H1 (cell line): ENCODE measurements around the gene GUF1. TPM values are rescaled to one million over a fixed set of nuclear protein-coding genes. Genes with fewer than 3 reads are reported as not detected.

ENCODE experiments used
- ATF2 ChIP-seq: IDR thresholded peaks from 2 replicates; pipeline ENCODE4 v1.6.1; 2012; ENCODE audit warnings: low read length, inconsistent platforms
- CHD1 ChIP-seq: IDR thresholded peaks from 2 replicates; pipeline ENCODE4 v1.6.1; 2012; ENCODE audit warnings: low read depth, low read length, improper control_type of control experiment
- CHD2 ChIP-seq: IDR thresholded peaks from 2 replicates; pipeline ENCODE4 v1.6.1; 2012; ENCODE audit warnings: low read length, improper control_type of control experiment
- CHD7 ChIP-seq: fragments of 300-600 bp; sonication (generic); IDR thresholded peaks from 2 replicates; pipeline ENCODE4 v1.7.1; 2012; ENCODE audit warnings: low read length, moderate library complexity, mild to moderate bottlenecking, inconsistent platforms; ENCODE audit not compliant: insufficient replicate concordance
- E2F6 ChIP-seq: IDR thresholded peaks from 2 replicates; pipeline ENCODE4 v1.6.1; 2012; ENCODE audit warnings: inconsistent platforms
- GABPA ChIP-seq: IDR thresholded peaks from 2 replicates; pipeline ENCODE4 v1.6.1; 2011; ENCODE audit warnings: mild to moderate bottlenecking, low read length, moderate library complexity, borderline replicate concordance; ENCODE audit not compliant: insufficient read depth
- HDAC2 ChIP-seq, 2 experiments: fragments of 300-600 bp in 1 of 2; sonication (generic) in 1 of 2; IDR thresholded peaks; 2 replicates each; pipeline ENCODE4 v1.6.1; 2011 to 2012; ENCODE audit warnings: low read depth in 2 of 2, low read length in 2 of 2, mild to moderate bottlenecking in 2 of 2, moderate library complexity in 2 of 2, borderline replicate concordance in 1 of 2, inconsistent platforms in 1 of 2
- KDM5A ChIP-seq: fragments of 200-600 bp; IDR thresholded peaks from 2 replicates; pipeline ENCODE4 v1.7.1; 2012; ENCODE audit warnings: mild to moderate bottlenecking, low read length, inconsistent platforms, mixed read lengths
- SRF ChIP-seq: IDR thresholded peaks from 2 replicates; pipeline ENCODE4 v1.6.1; 2011; ENCODE audit warnings: mild to moderate bottlenecking, low read depth, low read length, moderate library complexity
- polyA plus RNA-seq, 7 experiments: library from polyadenylated mRNA; depleted of rRNA in 3 of 7; stranded (reverse) in 5 of 7; unstranded in 2 of 7; fragments of >200 nt in 5 of 7; fragments of 200-250 nt in 2 of 7; gene quantifications; 1 replicate in 5 of 7; 2 replicates in 1 of 7; 4 replicates in 1 of 7; pipeline versions ENCODE4 v1.2.1 to v1.2.3, GENCODE V29; 2011 to 2013; ENCODE audit warnings: missing spikeins in 2 of 7, mixed read lengths in 2 of 7
- total RNA-seq: library from RNA; stranded (reverse); fragmentation: NEBNext Ultra II Directional; extraction: Animal tissue kit (Norgen Biotek cat#: 25700); gene quantifications from 2 replicates; pipeline ENCODE4 v1.2.1, GENCODE V29; 2021

The GUF1 gene
- total and polyA plus RNA-seq, 2 of the 8 experiments (the other 6 are each of a cell fraction or from before 2014, with no cell fraction given): 14.8 to 30.6 TPM

- TF ChIP-seq CHD7 (no peak), CHD1 (no peak), E2F6 (no peak), SRF (no peak), ATF2 (no peak), HDAC2 (IDR thresholded peaks at IDR 0.05; ENCODE audit: borderline replicate concordance in 1 of 2, low read depth in 2 of 2, low read length in 2 of 2) (no peak), KDM5A (no peak), GABPA (no peak), CHD2 (no peak)
These were observed 26.2 kb upstream of the GUF1 start (continued) for GRCh38 chr4:44652002-44652401.
